Left kidney (tissue), 2 donors: ENCODE results near the gene RANGAP1. TPM values are rescaled to one million over a fixed set of nuclear protein-coding genes. Genes with fewer than 3 reads are reported as not detected.

Experiments used
- DNase-seq: peaks from one replicate; pipeline ENCODE4 v3.0.0-alpha.2; 2013
- polyA plus RNA-seq: library from polyadenylated mRNA; unstranded; fragments of 120-200 nt; gene quantifications from one replicate; pipeline ENCODE4 v1.2.1, GENCODE V29; 2013; ENCODE audit not compliant: insufficient read length

RANGAP1 gene
- polyA plus RNA-seq, 1 donor: 51.4 TPM

DNA sequence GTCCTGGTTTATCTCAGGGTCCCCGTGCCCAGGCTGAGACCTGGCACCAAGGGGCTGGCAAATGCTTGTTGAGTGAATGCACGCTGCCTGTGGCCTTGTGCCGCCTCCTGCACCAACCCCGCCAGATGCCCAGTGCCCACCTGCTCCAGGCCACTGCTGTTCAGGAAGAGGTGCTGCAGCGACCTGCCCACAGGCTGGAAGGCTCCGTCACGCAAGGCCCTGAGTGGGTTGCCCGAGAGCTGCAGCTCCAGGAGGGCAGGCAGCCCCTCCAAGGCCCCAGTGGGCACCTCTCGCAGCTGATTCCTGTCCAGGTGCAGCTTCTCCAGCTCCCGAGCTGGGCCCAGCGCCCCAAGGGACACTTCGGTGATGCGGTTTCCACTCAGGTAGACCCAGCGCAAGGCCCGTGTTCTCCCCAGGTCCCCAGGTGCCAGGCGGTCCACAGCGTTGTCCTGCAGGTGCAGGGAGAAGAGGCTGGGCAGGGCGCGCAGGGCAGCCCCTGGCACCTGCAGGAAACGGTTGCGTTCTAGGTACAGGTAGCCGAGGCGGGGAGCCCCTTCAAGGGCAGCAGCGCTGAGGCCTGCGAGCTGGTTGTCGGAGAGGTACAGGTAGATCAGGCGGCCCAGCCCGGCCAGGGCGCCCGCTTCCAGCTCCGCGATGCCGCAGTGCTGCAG lies 48.8 kb downstream of the RANGAP1 start:
- DNase-seq: no peak

GRCh38 chr22:41234815-41235695 lies 50.9 kb downstream of the RANGAP1 start:
- no peak for DNase-seq

DNA sequence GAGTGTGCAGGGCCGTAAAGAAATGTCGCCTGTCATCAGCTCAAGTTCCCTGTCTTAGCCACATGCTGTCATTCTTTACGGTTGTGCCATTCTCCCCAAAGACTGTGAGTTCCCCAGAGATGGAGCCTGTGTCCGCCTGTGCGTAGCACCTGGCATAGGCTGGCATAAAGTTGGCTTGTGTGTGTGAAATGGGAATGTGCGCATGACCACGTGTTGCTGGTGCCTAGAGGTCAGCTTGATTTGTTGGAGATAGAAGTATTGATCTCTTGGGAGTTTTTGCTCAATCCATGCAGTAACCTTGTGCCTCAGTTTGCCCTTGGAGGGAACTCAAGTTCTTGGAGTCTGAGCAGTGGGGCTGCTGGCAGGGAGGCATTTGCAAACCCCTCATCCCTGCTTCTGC lies 54.6 kb downstream of the RANGAP1 start:
- no peak for DNase-seq

DNA sequence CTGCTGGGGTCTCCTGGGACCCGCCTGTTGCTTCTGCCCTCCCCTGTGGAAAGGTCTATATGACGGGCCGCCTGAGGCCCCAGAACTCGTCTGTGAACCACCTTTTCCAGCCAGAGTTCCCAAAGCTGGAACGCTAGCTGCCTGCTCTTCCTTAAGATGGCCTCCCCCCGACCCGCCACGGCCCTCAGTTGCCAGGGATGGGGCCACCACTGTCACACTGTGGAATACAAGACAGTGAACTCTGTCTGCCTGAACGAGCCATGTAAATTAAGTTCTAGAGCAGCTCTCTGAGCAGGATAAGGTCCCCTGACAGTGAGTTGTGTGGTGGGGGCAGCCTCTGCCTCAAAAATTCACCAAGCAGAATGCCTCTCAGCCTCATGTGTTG lies 55.6 kb downstream of the RANGAP1 start:
- DNase-seq: no peak

- no peak for DNase-seq
Observed at GRCh38 chr22:41229730-41230400, 56.1 kb downstream of the RANGAP1 start.

DNA sequence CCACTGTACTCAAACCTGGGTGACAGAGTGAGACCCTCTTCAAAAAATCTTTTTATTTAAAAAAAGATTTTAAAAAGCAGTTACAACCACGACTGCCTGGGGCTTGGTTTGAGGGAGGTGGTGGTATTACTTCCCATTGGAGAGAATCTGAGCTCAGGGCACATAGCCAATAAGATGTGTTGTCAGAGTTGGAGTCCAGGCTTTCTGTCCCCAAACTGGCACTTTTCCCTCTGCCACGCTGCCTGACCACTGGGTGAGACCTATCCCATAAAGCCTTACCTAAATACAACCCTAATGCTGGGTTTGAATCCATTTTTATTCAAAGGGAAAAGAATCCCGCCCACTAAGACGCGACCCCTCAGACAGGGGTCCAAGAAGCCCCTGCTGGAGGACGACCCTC lies 56.8 kb downstream of the RANGAP1 start:
- DNase-seq: no peak

DNA sequence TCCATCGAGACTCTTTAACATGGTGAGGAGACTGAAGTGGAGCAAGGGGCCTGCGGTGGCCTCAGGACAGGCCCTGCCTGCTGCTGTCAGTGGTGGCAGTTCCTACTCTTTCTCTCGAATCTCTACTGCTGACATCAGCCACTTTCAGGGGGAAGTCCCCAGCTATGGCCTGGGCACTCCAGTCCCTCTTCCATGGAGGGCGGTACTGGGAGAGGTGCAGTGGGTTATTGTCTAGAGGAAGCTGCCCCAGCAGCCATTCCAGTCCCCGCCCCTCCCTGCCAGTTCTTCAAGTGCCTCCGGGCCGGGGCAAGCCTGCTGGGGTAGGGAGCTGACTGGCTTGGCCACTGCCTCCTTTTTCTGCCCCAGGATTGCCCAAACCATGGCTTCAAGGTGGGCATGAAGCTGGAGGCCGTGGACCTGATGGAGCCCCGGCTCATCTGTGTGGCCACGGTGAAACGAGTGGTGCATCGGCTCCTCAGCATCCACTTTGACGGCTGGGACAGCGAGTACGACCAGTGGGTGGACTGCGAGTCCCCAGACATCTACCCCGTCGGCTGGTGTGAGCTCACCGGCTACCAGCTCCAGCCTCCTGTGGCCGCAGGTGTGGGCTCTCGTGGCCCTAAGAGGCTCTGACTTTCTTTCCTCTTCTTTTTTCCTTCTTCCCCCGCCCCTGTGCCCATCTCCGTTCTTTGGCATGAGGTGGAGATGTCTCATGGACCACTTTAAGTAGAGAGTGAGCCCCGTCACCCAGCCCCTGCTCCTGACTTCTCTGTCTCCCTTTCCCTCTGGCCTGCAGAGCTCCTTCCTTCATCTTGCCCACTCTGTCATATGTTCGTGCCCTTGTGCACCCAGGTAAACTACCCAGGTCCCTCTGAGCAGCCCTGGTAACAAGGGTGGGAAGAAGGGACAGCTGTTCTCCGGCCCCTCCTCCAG lies 59.0 kb downstream of the RANGAP1 start:
- DNase-seq: no peak

- DNase-seq: no peak
Observed at GRCh38 chr22:41223535-41223934, 62.5 kb downstream of the RANGAP1 start.

DNA sequence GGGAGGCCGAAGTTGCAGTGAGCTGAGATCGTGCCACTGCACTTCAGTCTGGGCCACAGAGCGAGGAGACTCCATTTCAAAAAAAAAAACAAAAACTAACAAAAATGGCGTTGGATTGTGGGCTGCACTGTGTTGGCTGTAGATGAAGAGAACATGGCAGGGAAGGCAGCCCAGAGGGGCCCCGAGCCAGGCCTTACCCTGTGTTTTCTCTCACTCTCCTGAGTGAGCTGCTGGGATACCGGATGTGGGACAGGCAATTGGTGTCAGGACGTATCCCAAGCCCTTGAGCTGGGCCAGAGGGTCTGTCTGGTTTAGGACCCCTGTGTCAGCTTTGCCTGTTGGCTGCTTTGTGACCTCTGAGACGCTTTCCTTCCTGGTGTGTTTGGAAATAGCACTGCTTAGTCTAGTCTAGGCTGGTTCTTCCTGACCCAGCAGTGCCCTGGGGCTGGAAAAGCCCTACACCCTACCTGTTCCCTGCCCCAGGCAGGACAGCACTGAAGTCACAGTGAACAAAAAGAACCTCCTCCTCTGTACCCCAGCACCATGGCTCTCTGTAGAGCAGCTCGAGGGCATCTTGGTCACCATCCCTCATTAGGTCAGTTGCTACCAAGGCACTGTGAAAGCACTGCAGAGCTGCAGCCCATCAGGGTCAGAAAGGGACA lies 63.0 kb downstream of the RANGAP1 start:
- no peak for DNase-seq

GRCh38 chr22:41217553-41218157 lies 68.3 kb downstream of the RANGAP1 start:
- DNase-seq: no peak

DNA sequence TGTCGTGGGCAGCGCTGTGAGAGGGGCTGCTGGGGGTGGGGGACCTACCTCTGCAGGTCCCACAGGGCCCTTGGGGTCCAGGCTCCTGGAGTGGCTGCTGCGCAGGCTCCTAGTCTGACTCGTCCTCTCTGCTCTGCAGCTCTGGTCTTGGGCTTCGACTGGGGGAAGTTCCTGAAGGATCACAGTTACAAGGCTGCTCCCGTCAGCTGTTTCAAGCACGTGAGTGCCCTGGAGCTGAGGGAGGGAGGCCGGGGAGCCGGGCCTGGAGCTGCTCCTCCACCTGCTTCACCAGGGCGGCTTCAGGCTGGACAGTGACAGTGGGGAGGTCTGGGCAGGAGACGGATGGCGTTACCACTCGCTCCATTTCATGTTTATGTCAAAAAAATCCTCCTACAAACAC lies 69.0 kb downstream of the RANGAP1 start:
- no peak for DNase-seq

DNA sequence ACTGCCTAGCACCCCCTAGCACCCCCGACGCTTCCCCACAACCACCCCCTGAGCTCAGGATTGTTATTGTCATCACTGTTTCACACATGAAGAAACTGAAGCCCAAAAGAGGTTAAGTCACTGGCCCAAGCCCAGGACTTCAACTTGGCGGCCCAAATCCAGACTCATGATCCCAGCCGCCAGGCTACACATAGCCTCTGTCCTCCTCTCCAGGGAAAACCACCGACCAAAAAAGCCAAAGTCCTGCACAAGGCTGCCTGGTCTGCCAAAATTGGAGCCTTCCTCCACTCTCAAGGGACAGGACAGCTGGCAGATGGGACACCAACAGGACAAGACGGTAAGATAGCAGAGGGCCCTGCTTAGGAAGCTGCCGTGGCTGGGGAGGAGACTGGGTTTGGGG lies 70.1 kb downstream of the RANGAP1 start:
- no peak for DNase-seq

- DNase-seq: no peak
Observed at GRCh38 chr22:41215409-41215808, 70.6 kb downstream of the RANGAP1 start.

DNA sequence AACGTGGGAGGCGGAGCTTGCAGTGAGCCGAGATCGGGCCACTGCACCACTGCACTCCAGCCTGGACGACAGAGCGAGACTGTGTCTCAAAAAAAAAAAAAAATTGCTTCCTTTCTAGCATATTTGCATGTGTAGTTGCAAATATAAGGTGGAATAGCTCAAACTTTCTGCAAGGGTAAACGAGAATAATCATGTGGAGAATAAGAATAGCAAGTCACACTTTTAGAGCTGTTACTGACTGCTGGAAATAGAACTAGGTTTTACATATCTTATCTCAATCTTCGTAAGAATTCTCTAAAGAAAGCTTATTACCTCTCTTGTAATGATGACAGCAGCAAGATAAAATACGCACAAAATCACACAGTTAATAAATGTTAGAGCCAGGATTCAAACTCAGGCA lies 79.3 kb downstream of the RANGAP1 start:
- DNase-seq: no peak

DNA sequence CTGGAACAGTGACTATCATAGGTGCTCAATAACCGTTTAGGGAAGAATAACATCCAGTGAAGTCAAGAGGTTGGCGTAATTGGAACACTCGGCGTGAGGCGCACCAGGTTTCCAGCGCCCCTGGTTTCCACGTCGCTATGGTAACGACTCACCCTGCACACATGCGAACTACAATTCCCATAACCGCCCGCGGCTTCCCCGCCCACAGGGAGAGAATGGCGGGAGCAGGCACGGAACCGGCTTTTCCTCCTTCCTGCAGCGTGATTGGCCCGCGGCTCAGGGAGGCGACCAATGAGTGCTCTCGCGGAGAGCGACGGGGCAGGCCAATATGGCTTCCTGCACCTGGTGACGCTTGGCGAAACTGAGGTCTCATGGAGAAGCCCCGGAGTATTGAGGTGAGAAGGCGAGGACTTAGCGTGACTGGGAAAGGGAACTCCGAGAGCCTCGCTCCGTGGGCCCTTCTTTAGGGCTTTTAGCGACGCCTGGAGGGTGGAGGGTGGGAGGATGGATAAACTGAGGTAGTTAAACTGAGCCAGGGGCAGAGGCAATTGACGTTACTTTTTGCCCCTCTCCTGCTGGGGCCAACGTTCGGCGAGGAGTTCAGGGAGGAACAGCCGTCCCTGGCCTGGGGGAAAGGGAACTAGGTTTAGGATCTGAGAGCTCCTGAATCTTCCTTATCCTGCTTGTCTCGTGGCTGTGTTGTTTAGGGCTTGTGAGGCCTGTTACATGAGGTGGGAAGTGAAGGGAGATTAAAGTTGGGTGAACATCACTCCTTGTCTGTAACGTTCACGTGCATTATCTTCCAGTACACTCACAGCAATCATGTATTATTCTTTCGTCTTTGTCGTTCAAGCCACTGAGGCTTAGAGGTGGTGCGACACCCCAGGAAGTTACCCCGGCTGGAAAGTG lies 80.7 kb downstream of the RANGAP1 start, which contains the start of gene L3MBTL2:
Gene L3MBTL2 (plus strand): TSS at position 321 of the 909 bp plus-strand sequence. CDS start 51 bp downstream, at position 372.
- DNase-seq: peak; percentile 95

DNA sequence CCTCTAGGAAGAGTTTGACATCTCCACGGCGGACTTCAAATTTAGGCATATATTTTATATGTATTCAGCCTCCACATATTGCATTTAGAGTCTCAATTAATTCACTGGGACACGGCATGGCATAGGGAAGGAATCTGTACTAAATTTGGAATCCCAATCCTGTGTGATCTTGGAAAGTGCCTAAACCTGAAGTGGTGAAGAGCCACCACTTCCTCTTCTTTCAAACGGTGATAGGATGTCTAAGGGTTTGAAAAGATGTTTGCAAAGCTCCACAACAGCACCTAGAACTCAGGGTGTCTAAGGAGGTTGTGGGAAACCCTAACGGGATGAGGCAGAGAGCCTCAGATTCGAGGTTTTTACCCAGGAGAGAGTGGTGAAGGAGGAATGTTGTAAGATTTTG lies 81.9 kb downstream of the RANGAP1 start:
- no peak for DNase-seq

- no peak for DNase-seq
Observed at GRCh38 chr22:41203118-41203517, 82.9 kb downstream of the RANGAP1 start.

GRCh38 chr22:41201141-41201540 lies 84.8 kb downstream of the RANGAP1 start:
- DNase-seq: no peak

DNA sequence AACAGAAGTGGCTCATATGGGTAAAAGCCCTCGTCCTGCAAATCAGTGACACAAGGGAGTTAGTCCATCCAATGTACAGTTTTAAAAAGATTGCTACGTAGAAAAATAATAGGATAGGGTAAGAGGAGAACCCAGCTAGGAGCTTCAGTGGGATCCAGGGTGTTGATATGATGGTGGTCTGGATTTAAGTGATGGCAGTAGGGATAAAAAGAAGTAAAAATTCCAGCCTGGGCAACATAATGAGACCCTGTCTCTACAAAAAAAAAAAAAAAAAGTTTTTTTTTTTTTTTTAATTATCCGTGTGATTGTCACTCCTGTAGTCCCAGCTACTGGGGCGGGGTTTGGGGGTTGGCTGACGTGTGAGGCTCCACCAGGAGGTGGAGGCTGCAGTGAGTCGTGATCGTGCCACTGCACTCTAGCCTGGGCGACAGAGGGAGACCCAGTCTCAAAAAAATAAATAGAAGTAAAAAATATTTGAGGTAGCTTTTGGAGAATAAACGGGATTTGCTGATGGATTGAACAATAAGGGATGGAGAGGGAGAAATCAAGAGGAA lies 87.9 kb downstream of the RANGAP1 start:
- DNase-seq: no peak
